ENCODE data around the gene DNAJC22.
A peak's percentile ranks its signal among the peaks of the same experiment; 100 is the strongest.
"Not testable (repeated sequence)": the region's sequence is repeated elsewhere in the genome, so short reads cannot be mapped to it uniquely, and the experiment has no call there.

The DNAJC22 gene

DNA sequence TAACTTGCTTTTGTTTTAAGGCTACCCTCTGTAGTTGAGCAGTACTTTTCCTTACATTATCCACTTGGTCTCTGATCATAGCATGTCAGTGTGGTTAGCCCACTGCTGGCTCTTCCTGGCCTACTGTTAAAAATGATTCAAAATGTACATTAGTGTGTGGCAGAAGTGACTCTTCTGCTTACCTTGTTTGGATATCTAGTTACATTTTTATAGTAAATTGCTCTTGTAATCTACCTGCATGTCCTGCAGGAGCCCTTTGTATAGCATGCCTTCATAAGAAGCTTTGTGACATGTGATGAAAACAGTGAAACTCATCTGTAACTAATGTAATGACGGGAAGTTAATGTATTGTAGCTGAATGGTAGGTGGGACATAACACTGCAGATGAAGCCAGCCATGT is 28.7 kb downstream of the DNAJC22 start:
- DNase-seq: peak; percentile 43

DNA sequence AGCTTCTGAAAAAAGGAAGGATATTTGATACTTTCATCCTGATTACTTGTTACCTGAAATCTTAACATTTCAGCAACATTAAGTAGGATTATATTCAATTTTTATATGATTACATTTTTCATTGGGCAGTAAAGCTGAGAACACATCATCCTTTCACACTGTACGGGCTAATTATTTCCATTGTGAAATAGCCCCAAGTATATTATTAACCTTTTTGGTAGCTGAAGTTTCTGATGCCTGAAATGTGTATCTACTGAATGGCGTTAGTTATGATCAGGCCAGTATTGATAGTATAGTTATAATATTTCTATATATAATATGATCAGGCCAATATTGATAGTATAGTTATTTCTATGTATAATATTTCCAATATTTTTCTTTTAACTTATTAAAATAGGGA is 30.7 kb downstream of the DNAJC22 start:
- no peak for DNase-seq

DNA sequence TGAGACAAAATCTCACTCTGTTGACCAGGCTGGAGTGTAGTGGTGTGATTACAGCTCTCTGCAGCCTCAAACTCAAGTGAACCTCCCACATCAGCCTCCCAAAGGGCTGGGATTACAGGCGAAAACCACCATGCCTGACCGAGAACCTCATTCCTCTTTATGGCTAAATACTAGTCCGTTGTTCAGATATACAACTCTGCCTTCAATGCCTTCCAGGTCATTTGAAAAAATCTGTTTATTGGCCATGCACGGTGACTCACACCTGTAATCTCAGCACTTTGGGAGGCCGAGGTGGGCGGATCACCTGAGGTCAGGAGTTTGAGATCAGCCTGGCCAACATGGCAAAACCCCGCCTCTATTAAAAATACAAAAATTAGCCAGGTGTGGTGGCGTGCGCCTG is 33.5 kb downstream of the DNAJC22 start:
- not testable (repeated sequence) for DNase-seq

DNA sequence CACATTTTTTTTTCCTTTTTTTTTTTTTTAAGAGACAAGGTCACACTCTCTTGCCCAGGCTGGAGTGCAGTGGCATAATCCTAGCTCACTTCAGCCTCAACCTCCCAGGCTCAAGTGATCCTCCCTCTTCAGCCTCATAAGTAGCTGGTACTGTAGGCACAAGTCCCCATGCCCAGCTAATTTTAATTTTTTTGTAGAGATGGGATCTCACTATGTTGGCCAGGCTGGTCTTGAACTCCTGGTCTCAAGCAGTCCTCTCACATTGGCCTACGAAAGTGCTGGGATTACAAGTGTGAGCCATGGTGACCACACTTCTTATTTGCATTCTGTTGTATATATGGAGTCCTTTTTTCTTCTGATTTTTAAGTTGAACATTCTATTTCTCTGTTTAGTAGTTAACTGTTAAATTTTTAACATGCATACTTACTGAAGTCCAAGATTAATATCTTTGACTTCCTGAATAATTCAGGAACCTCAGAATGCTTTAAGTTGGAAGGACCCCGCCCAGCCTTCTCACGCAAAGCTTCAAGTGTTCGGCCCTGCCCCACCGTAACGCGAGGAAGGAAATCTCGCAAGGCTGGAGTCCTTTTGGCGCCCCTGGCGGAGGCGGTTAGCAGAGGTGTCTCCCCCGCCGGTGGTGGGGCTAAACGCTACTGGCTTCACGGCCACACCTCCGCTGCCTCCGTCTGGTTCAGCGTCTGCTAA is 42.1 kb downstream of the DNAJC22 start:
- DNase-seq: no peak

DNA sequence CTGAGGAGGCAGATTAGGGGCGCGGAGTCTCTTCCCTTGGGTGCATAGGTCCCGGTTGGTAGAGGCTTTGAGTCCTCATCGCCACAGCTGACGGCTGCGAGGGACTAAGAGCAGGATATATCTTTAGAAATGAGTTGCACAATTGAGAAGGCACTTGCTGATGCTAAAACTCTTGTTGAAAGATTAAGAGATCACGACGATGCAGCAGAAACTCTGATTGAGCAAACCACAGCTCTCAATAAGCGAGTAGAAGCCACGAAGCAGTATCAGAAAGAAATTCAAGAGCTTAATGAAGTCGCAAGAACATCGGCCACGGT is 42.7 kb downstream of the DNAJC22 start:
- no peak for DNase-seq

DNA sequence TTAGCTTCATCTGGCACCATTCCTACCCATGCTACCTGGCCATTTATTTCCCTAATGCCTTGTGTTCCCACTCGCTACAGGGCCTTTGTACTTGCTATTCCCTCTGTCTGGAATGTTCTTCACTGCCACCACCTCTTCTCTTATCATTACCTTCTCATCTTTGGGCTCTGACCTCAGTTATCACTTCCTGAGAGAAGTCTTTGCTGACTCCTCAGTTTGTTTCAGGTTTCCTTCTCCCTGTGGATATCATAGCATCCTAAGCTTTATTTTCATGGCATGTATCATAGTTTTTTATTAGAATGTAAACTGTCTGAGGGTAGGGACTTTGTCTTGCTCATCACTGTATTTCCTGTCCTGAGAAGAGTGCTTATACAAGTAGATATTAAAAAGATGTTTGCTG is 50.3 kb downstream of the DNAJC22 start:
- DNase-seq: no peak

DNA sequence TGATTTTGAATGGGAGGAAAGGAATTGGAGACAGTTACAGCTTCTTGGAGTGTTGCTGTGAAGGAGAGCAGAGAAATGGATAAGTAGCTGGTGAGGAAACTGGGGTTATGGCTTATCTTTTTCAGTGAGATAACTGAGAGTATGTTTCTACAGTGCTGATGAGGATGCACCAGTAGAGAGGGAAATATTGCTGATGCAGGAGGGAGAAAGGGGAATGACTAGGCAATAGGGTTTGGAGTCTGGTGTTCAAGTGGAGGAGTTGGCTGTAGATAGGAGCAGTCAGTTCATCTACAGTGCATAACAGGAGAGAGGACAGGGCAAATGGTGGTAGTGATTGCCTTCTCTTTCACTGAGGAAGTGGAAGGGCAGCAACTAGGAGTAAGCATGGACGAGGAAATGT is 53.6 kb downstream of the DNAJC22 start:
- no peak for DNase-seq
